Stimulated activated CD8-positive, alpha-beta memory T cell treated with anti-CD3 and anti-CD28 coated beads, Interleukin-12 subunit alpha, Interleukin-12 subunit beta, amount 100 ng/mL, for 24 hours (primary cell): ENCODE measurements around the gene DHRS13.
"Not testable (repeated sequence)": the region's sequence is repeated elsewhere in the genome, so short reads cannot be mapped to it uniquely, and the experiment has no call there.

ENCODE experiments used
- DNase-seq: peaks from one replicate; pipeline ENCODE4 v3.0.0-alpha.2; 2020; ENCODE audit errors: extremely low read depth

Gene DHRS13

DNA sequence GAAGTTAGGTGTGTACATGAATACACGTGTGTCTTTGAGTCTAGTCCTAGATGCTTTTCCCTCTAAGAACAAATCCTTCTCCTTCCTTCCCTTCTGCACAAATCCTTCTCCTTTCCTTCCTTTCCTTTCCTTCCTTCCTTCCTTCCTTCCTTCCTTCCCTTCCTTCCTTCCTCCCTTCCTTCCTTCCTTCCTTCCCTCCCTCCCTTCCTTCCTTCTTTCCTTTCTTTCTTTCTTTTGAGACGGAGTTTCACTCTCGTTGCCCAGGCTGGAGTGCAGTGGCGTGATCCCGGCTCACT, 615 bp upstream of the DHRS13 start:
- not testable (repeated sequence) for DNase-seq

- no peak for DNase-seq
These were observed 737 bp downstream of the DHRS13 start for GRCh38 chr17:28901866-28902818.

- no peak for DNase-seq
These were observed 1.7 kb downstream of the DHRS13 start for GRCh38 chr17:28900986-28901726.

- no peak for DNase-seq
These were observed 3.6 kb downstream of the DHRS13 start for GRCh38 chr17:28899212-28899815.

- DNase-seq = no peak
These were observed 4.3 kb downstream of the DHRS13 start for GRCh38 chr17:28898527-28898955.

- DNase-seq = no peak
These were observed 4.9 kb downstream of the DHRS13 start for GRCh38 chr17:28897769-28898526.

DNA sequence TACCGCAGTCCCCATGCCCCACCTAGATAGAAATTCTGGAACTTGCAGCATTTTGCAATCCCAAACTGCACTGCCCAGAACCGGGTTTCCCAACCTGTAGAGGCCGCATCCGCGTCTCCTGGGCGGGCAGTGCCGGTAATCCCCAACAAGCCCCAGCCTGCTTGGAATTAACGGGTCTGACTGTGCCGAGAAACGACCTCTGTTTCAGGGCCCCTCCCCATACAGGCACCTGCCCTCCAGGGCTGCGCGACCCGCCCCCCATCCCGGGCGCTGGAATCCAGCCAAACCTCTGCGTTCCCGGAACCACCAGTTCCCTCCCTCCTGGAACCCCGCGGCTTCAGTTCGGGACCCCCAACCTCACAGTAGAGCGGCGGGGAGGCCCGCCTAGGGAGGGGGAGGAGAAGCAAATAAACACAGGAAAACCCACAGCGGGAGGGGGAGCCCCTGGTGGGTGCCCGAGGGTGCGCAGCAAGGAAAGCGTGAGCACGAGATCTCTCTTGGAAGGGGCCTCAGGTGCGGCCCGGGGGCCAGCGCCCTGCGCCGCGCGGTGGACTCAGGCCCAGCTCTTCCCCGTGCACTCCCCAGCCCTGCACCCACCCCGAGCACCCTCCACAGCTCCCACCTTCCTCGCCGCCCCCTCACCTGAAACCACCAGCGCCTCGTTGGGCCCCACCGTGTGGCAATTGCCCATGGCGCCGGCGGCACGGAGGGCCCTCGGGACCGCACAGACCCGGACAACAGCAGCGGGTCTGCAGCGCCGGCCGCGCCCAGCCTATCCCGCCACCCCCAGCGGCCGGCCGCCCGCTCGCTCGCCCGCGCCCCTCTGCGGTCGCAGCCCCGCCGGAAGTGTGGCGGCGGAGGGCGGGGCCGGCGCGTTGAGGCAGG, 5.8 kb downstream of the DHRS13 start, which contains the start of gene FLOT2:
Gene FLOT2, minus strand, starts transcription at position 850 of the 885 bp plus-strand sequence. Its CDS starts 159 bp downstream, at position 691.
- DNase-seq = peak; percentile 33

DNA sequence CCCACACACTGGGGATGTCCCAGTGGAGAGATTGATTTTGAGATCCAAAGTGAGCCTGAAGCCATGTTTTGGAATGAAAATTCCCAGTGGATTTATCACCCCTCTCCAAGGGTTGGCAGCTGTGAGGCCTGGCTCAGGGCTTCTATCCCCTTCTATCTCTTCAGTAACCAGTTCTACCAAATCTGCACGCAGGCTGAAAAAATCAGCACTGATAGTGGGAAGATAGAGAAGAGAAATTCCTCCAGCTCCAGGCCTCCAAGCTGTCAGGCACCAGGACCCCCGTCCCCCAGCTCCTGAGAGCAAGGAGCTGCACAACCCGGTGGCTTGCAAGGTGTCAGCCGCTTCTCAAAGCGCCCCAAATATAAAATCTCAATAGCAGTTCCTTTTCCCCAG, 6.4 kb downstream of the DHRS13 start:
- no peak for DNase-seq

DNA sequence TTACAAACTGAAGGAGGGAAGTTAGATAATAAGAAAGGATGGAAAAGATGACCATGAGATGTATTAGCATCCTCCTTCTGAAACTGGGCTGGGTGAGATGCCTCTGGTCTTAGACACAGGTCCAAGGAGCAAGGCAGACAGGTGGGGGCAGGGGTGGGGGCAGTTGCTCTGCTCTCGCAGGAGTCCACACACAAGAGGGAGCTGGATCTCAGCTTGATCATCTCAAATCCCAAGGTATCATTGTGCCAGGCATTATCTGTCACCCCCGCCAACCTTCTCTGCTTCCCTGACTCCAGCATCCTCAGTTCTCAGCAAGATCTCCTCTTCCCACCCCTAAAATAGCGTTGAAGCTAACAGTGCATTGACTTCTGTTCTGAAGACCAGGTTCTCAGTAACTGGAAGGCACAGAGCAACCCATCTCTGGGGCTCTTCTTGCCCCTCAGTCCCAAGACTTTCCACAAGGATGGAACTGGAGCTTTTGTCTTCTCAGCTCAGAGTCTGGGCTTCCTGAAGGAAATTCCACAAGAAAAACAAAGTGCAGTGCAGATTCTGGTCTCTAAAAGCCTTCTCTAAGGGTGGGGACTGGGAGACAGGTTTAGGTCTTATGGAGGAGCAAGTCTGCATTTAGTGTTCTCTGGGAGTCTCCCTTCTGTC, 7.0 kb downstream of the DHRS13 start:
- no peak for DNase-seq

DNA sequence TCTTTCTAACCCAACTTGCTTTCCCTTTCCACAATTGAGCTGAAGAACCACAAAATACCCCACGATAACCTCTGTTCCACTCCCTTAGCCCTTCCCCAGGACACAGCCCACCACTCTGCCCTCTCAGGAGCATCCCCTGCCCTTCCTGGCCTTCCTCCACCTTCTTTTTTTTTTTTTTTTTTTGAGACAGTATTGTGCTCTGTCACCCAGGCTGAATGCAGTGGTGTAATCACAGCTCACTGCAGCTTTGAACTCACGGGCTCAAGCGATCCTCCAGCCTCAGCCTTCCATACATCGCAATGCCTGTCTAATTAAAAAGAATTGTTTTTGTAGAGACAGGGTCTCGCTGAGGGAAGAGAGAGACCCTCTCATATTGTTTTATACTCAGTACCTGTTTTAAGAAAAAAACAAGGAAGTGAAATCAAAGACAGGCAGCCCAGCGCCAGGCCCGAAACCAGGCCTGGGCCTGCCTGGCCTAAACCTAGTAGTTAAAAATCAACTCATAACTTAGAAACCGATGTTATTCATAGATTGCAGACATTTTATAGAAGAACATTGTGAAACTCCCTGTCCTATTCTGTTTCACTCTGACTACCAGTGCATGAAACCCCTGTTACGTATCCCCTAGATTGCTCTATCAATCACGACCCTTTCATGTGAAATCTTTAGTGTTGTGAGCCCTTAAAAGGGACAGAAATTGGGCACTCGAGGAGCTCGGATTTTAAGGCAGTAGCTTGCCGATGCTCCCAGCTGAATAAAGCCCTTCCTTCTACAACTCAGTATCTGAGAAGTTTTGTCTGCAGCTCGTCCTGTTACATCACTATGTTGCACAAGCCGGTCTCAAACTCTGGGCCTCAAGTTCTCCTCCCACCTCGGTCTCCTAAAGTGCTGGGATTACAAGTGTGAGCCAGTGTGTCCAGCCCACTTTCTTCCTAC, 9.4 kb downstream of the DHRS13 start:
- DNase-seq = not testable (repeated sequence)

DNA sequence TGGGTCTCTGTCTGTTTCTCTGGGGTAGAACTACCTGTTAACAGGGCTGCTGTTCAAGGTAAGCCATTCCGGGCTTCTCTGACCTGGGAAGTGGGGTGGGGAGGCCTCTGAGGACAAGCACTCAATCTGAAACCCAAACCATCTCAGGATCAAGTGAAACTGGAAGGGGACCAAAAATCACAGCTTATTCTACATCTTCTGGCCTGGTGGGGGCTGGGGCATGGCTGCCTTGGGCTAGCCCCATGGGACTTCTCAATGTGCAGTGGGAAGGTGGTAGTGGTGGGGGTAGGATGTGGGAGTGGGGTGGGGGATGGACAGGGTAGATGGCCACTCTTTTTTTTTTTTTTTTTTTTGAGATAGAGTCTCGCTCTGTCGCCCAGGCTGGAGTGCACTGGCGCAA, 10.9 kb downstream of the DHRS13 start:
- DNase-seq = no peak

- no peak for DNase-seq
These were observed 11.7 kb downstream of the DHRS13 start for GRCh38 chr17:28891201-28891600.

- DNase-seq = no peak
These were observed 12.9 kb downstream of the DHRS13 start for GRCh38 chr17:28889996-28890395.

DNA sequence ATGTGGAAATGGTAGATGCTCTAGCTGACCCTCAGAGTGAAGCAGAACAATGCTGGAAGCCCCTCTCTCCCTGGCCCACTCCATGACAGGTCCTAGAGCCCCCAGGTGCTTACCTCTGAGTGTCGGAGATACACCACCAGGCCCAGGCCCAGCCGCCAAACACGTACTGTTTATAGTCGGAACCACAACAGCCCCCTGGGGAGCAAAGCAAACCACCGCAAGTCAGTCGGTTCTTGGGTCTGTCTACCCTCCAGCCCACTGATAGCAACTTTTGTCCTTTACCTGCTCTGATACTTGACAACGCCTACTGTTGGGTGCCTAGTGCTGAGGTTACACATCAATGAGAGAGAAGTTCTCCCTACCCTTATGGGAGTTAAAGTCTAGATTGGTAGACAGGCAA, 14.0 kb downstream of the DHRS13 start:
- no peak for DNase-seq

- DNase-seq = no peak
These were observed 14.9 kb downstream of the DHRS13 start for GRCh38 chr17:28887871-28888471.

GRCh38 chr17:28885951-28886350, 16.9 kb downstream of the DHRS13 start:
- no peak for DNase-seq

DNA sequence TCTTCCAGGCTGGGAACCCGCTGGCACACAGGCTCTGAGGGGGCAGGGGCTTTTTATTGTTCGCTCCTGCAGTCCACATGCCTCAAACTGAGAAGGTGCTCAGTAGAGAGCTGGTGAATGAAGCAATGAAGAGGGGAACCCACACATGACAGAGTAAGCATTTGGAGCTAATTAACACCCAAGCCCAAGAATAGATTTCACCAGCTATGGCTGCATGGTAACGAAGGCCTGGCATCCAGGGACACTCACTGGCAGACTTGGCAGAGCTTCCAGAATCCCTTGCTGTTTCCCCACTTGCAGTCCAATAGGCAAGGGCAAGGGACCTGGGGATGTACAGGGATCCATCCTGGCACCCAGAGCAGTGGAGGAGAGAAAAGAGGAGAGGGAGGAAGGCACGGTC, 17.5 kb downstream of the DHRS13 start:
- no peak for DNase-seq

DNA sequence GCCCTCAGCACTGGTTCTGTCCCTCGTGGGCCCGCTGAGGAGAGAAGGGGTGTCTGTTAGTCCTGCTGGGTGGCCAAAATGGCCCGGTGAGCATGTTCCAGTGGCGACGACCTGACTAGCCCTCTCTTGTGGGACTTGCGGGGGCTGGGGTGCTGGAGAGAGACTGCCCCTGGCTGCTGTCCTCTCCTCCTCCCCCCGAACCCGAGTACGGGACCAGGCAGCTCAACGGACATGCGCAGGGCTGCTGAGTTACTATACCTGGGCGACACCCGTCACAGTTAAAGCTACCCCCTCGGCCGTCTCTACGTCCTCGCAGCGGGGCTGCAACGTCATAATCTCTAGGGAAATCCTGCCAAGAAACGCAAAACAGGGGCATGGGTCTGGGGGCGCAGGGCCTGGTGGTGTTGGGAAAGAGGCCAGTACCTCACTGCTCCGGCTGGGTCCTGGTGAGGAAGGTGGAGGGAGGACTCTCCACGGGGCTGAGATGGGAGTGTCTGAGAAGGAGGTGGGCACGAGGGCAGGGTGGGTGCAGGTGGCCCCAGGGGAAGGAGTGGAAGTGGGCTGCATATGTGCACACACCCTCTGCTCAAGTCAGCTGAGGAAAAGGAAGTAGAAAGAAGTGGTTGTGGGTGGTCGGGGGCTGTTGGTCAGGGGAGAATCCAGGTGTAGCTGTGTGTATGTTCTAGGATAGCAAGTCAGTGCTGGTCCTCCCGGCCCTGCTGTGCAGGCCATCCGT, 18.7 kb downstream of the DHRS13 start:
- DNase-seq = no peak
